IMR-90 (cell line): ENCODE data around the gene NELFCD. TPM values are rescaled to one million over a fixed set of nuclear protein-coding genes. Genes with fewer than 3 reads are reported as not detected.

Experiments
- ATAC-seq: fragments of 200-7000 bp; cut with Tn5 transposase; 2 replicates; pipeline ENCODE4 v1.9.1; 2020; ENCODE audit warnings: low read depth, mild to moderate bottlenecking, moderate library complexity
- BruUV-seq: library from RNA; stranded (reverse); fragments of 400-500 nt; replicated peaks from 2 replicates; lab custom pipeline; 2021; lab: Mats Ljungman, UMichigan
- CTCF ChIA-PET: fragments of 300-600 bp; formaldehyde crosslinking; extraction: SDS; loops from one replicate; lab custom pipeline; 2021; ENCODE audit warnings: antibody characterized with exemption; lab: Yijun Ruan, JAX
- POLR2A ChIA-PET: fragments of 300-600 bp; sonication (Branson Sonifier 250); formaldehyde crosslinking; loops from one replicate; lab custom pipeline; 2022; ENCODE audit warnings: antibody characterized with exemption; ENCODE audit not compliant: unreplicated experiment; lab: Charles Lee
- DNase-seq: peaks from one replicate; pipeline ENCODE4 v3.0.0; 2013
- H2AFZ ChIP-seq: replicated peaks from 2 replicates; pipeline ENCODE3; 2013; ENCODE audit warnings: low read length, mild to moderate bottlenecking; ENCODE audit not compliant: poor library complexity
- H2AK5ac ChIP-seq: 2 replicates; pipeline ENCODE4 v1.6.1; 2013; ENCODE audit warnings: low read depth, low read length, inconsistent platforms
- H2AK9ac ChIP-seq: replicated peaks from 2 replicates; pipeline ENCODE3; 2013; ENCODE audit warnings: mild to moderate bottlenecking, low read depth, low read length, moderate library complexity; ENCODE audit not compliant: poor library complexity
- H2BK120ac ChIP-seq: 2 replicates; pipeline ENCODE4 v1.6.1; 2013; ENCODE audit warnings: low read depth, low read length, inconsistent platforms
- H2BK15ac ChIP-seq: 3 replicates; pipeline ENCODE4 v1.6.1; 2013; ENCODE audit warnings: low read depth, low read length, inconsistent platforms
- H2BK20ac ChIP-seq: 2 replicates; pipeline ENCODE4 v1.6.1; 2013; ENCODE audit warnings: low read depth, mild to moderate bottlenecking, inconsistent platforms, low read length, moderate library complexity
- H2BK5ac ChIP-seq: 2 replicates; pipeline ENCODE4 v1.6.1; 2013; ENCODE audit warnings: mild to moderate bottlenecking, low read depth, low read length, inconsistent platforms; ENCODE audit not compliant: poor library complexity, severe bottlenecking
- H3K14ac ChIP-seq: replicated peaks from 2 replicates; pipeline ENCODE4 v1.6.1; 2013; ENCODE audit warnings: low read depth, low read length, inconsistent platforms
- H3K18ac ChIP-seq: 2 replicates; pipeline ENCODE4 v1.6.1; 2013; ENCODE audit warnings: low read depth, low read length, control low read depth
- H3K23ac ChIP-seq: 2 replicates; pipeline ENCODE4 v1.6.1; 2013; ENCODE audit warnings: low read depth, low read length, inconsistent platforms
- H3K27ac ChIP-seq: 2 replicates; pipeline ENCODE4 v1.5.1; 2013; ENCODE audit warnings: mild to moderate bottlenecking, control low read depth, low read length; ENCODE audit not compliant: insufficient read depth
- H3K27me3 ChIP-seq: 2 replicates; pipeline ENCODE4 v1.6.1; 2013; ENCODE audit warnings: low read length; ENCODE audit not compliant: control insufficient read depth, insufficient read depth
- H3K36me3 ChIP-seq: 2 replicates; pipeline ENCODE4 v1.6.1; 2013; ENCODE audit warnings: low read length, mixed read lengths; ENCODE audit not compliant: control insufficient read depth, insufficient read depth
- H3K4ac ChIP-seq: 2 replicates; pipeline ENCODE4 v1.6.1; 2013; ENCODE audit warnings: low read depth, low read length, inconsistent platforms
- H3K4me1 ChIP-seq: 2 replicates; pipeline ENCODE4 v1.6.1; 2013; ENCODE audit warnings: low read length, mixed read lengths; ENCODE audit not compliant: control insufficient read depth, insufficient read depth
- H3K4me2 ChIP-seq: 2 replicates; pipeline ENCODE4 v1.6.1; 2013; ENCODE audit warnings: low read depth, mild to moderate bottlenecking, control low read depth, low read length, moderate library complexity
- H3K4me3 ChIP-seq: 2 replicates; pipeline ENCODE4 v1.5.1; 2013; ENCODE audit warnings: low read depth, mild to moderate bottlenecking, control low read depth, low read length, moderate library complexity; ENCODE audit not compliant: insufficient read depth
- H3K56ac ChIP-seq: 2 replicates; pipeline ENCODE4 v1.6.1; 2013; ENCODE audit warnings: low read length, inconsistent platforms; ENCODE audit not compliant: insufficient read depth; ENCODE audit errors: extremely low read depth
- H3K79me1 ChIP-seq, 2 experiments: 2 replicates each; pipeline ENCODE4 v1.6.1; 2013; ENCODE audit warnings: low read length in 2 of 2, inconsistent platforms in 1 of 2, low read depth in 1 of 2
- H3K9ac ChIP-seq: 2 replicates; pipeline ENCODE4 v1.6.1; 2013; ENCODE audit warnings: low read depth, low read length, control low read depth
- H3K9me1 ChIP-seq: 2 replicates; pipeline ENCODE4 v1.6.1; 2013; ENCODE audit warnings: low read length, inconsistent platforms; ENCODE audit not compliant: insufficient read depth
- H3K9me3 ChIP-seq: 2 replicates; pipeline ENCODE4 v1.6.1; 2013; ENCODE audit warnings: low read length; ENCODE audit not compliant: control insufficient read depth, insufficient read depth
- H4K20me1 ChIP-seq: 2 replicates; pipeline ENCODE4 v1.6.1; 2013; ENCODE audit warnings: low read length, inconsistent platforms; ENCODE audit not compliant: insufficient read depth
- H4K5ac ChIP-seq: 2 replicates; pipeline ENCODE4 v1.6.1; 2013; ENCODE audit warnings: mild to moderate bottlenecking, low read depth, low read length, control low read depth
- H4K8ac ChIP-seq, 2 experiments: 2 replicates each; pipeline ENCODE4 v1.6.1; 2013; ENCODE audit warnings: low read depth in 2 of 2, low read length in 2 of 2, control low read depth in 1 of 2, inconsistent platforms in 1 of 2
- H4K91ac ChIP-seq: 2 replicates; pipeline ENCODE4 v1.6.1; 2013; ENCODE audit warnings: low read depth, low read length, inconsistent platforms; ENCODE audit not compliant: insufficient read depth
- BHLHE40 ChIP-seq: fragments of 150-350 bp; IDR thresholded peaks from 2 replicates; pipeline ENCODE4 v1.6.1; 2016; ENCODE audit warnings: mild to moderate bottlenecking, low read depth, low read length
- CEBPB ChIP-seq: IDR thresholded peaks from 2 replicates; pipeline ENCODE4 v1.6.1; 2012; ENCODE audit warnings: low read depth, low read length, improper control_type of control experiment
- CHD1 ChIP-seq: IDR thresholded peaks from 2 replicates; pipeline ENCODE4 v1.6.1; 2012; ENCODE audit warnings: low read depth, low read length, improper control_type of control experiment
- CTCF ChIP-seq: conservative IDR thresholded peaks from 2 replicates; pipeline ENCODE4 v1.5.1; 2012; ENCODE audit warnings: mild to moderate bottlenecking, low read depth, low read length, improper control_type of control experiment
- ELK1 ChIP-seq: fragments of 150-350 bp; IDR thresholded peaks from 2 replicates; pipeline ENCODE4 v1.6.1; 2016; ENCODE audit warnings: low read depth, mild to moderate bottlenecking, low read length, moderate library complexity, borderline replicate concordance
- FOS ChIP-seq: fragments of 150-350 bp; IDR thresholded peaks from 2 replicates; pipeline ENCODE4 v1.6.1; 2016; ENCODE audit warnings: low read depth, low read length
- MAFK ChIP-seq: IDR thresholded peaks from 2 replicates; pipeline ENCODE4 v1.6.1; 2012; ENCODE audit warnings: low read depth, low read length, improper control_type of control experiment
- MAZ ChIP-seq: IDR thresholded peaks from 2 replicates; pipeline ENCODE4 v1.6.1; 2012; ENCODE audit warnings: low read depth, mild to moderate bottlenecking, low read length, improper control_type of control experiment, moderate library complexity, borderline replicate concordance
- MXI1 ChIP-seq: IDR thresholded peaks from 2 replicates; pipeline ENCODE4 v1.6.1; 2012; ENCODE audit warnings: low read depth, mild to moderate bottlenecking, low read length, moderate library complexity, borderline replicate concordance
- NFE2L2 ChIP-seq: fragments of 150-350 bp; IDR thresholded peaks from 2 replicates; pipeline ENCODE4 v1.6.1; 2016; ENCODE audit warnings: low read depth, mild to moderate bottlenecking, low read length
- POLR2A ChIP-seq: IDR thresholded peaks from 2 replicates; pipeline ENCODE4 v1.6.1; 2012; ENCODE audit warnings: mild to moderate bottlenecking, low read depth, low read length
- RAD21 ChIP-seq: IDR thresholded peaks from 2 replicates; pipeline ENCODE4 v1.6.1; 2012; ENCODE audit warnings: low read length, improper control_type of control experiment
- RCOR1 ChIP-seq: IDR thresholded peaks from 2 replicates; pipeline ENCODE4 v1.6.1; 2012; ENCODE audit warnings: mild to moderate bottlenecking, low read length, improper control_type of control experiment; ENCODE audit not compliant: insufficient replicate concordance
- RFX5 ChIP-seq: IDR thresholded peaks from 2 replicates; pipeline ENCODE4 v1.8.0; 2012; ENCODE audit warnings: low read depth, mild to moderate bottlenecking, low read length, moderate library complexity
- SMC3 ChIP-seq: fragments of 150-350 bp; IDR thresholded peaks from 2 replicates; pipeline ENCODE4 v1.6.1; 2016; ENCODE audit warnings: low read depth, mild to moderate bottlenecking, antibody characterized with exemption, low read length, moderate library complexity
- USF2 ChIP-seq: fragments of 150-350 bp; IDR thresholded peaks from 2 replicates; pipeline ENCODE4 v1.6.1; 2017; ENCODE audit warnings: mild to moderate bottlenecking, antibody characterized with exemption, low read length, low read depth
- WGBS, 2 experiments: methylation state at CpG; one replicate each; pipeline versions ENCODE4 v1.1.5 to v1.1.7; 2013; ENCODE audit warnings: missing lambda C conversion rate in 2 of 2; ENCODE audit not compliant: insufficient read length in 1 of 2; ENCODE audit errors: extremely low coverage in 2 of 2; 5-methylcytosine and 5-hydroxymethylcytosine counted together
- dilution Hi-C: fragments of 300-500 bp; cut with HindIII; formaldehyde crosslinking; loops from one replicate; pipeline ENCODE4 v1.14.3; 2018; ENCODE audit warnings: low sequenced_read_pairs; ENCODE audit not compliant: unreplicated experiment
- in situ Hi-C: fragments of 300-500 bp; cut with MboI; formaldehyde crosslinking; loops from 3 replicates; pipeline ENCODE4 v1.14.3; 2019; ENCODE audit warnings: low sequenced_read_pairs, inconsistent platforms, mixed read lengths
- intact Hi-C: fragments of 100-400 bp; cut with micrococcal nuclease; formaldehyde crosslinking; loops from 2 replicates; pipeline ENCODE4 v1.10.0; 2022
- polyA plus RNA-seq, 3 experiments: library from polyadenylated mRNA; depleted of rRNA; stranded (reverse); fragments of >200 nt; gene quantifications; 2 replicates each; pipeline ENCODE4 v1.2.3, GENCODE V29; 2012; ENCODE audit warnings: low replicate concordance in 1 of 3
- total RNA-seq: library from RNA; depleted of rRNA; stranded (reverse); fragments of >200 nt; gene quantifications from 2 replicates; pipeline ENCODE4 v1.2.3, GENCODE V29; 2012

Gene NELFCD
- total and polyA plus RNA-seq, 2 of the 4 experiments (the other 2 are of a cell fraction) = 88.9 to 94.1 TPM

- no peak overlapping the region for H2BK120ac ChIP-seq
- no peak overlapping the region for H3K18ac ChIP-seq
- no peaks in the 10 kb centered on the region for H3K9me1 ChIP-seq
- no peak overlapping the region for H4K8ac ChIP-seq
- no peaks in the 10 kb centered on the region for H3K4me1 ChIP-seq
- H3K36me3 ChIP-seq = no peaks in the 10 kb centered on the region
- H4K91ac ChIP-seq = no peak overlapping the region
- no peak overlapping the region for H3K4ac ChIP-seq
- no peak for TF ChIP-seq RFX5
- TF ChIP-seq MXI1 = no peak
- TF ChIP-seq SMC3 = no peak
- no peak for TF ChIP-seq BHLHE40
- no peak for TF ChIP-seq RAD21
- no peak for TF ChIP-seq MAZ
- TF ChIP-seq CEBPB = no peak
- TF ChIP-seq RCOR1 = no peak
- TF ChIP-seq FOS = no peak
- no peak for TF ChIP-seq POLR2A
- TF ChIP-seq USF2 = no peak
- no peak for TF ChIP-seq NFE2L2
- TF ChIP-seq ELK1 = no peak
- TF ChIP-seq CHD1 = no peak
- TF ChIP-seq MAFK = no peak
- TF ChIP-seq CTCF = no peak
- H3K4me3 ChIP-seq = no peak overlapping the region
- no peaks in the 10 kb centered on the region for H3K79me1 ChIP-seq
- ChIA-PET POLR2A (no interaction called here), CTCF (no interaction called here)
- peaks cover 4% of the 10 kb centered on the region for H3K27me3 ChIP-seq
- H2BK15ac ChIP-seq = no peak overlapping the region
- H2AK9ac ChIP-seq = no peak overlapping the region
- no peak overlapping the region for H3K4me2 ChIP-seq
- no peak overlapping the region for H4K5ac ChIP-seq
- H3K56ac ChIP-seq = no peak overlapping the region
- H2BK20ac ChIP-seq = no peak overlapping the region
- H3K9me3 ChIP-seq = peaks cover 7% of the 10 kb centered on the region
- H3K23ac ChIP-seq = no peak overlapping the region
- BruUV-seq = no TSS peak
- H3K14ac ChIP-seq = no peak overlapping the region
- H4K20me1 ChIP-seq = no peaks in the 10 kb centered on the region
- H3K9ac ChIP-seq = no peak overlapping the region
- intact Hi-C loops = no loop called here
- no peak overlapping the region for H2BK5ac ChIP-seq
- dilution Hi-C loops = no loop called here
- no peak for DNase-seq
- WGBS, 2 experiments = no CpG with 5 or more reads among the region's 1 CpG
- no peak for ATAC-seq
- in situ Hi-C loops = no loop called here
- H2AFZ ChIP-seq = no peak overlapping the region
- no peak overlapping the region for H3K27ac ChIP-seq
- no peak overlapping the region for H2AK5ac ChIP-seq
Observed at GRCh38 chr20:58975353-58975752, 5.7 kb upstream of the NELFCD start.
